ENCODE measurements around the gene ZNF549. TPM values are rescaled to one million over a fixed set of nuclear protein-coding genes. Genes with fewer than 3 reads are reported as not detected.

The ZNF549 gene
- total and polyA plus RNA-seq, 2 of the 13 experiments (the other 11 are each of a cell fraction or from before 2014, with no cell fraction given): 2.8 to 6.4 TPM

- TF ChIP-seq ZNF234 (CRISPR knock-in tag; conservative IDR thresholded peaks at IDR 0.05): no peak
- no peak for TF ChIP-seq FLYWCH1 (CRISPR knock-in tag; IDR thresholded peaks at IDR 0.05)
- TF ChIP-seq NR2F1 (CRISPR knock-in tag; IDR thresholded peaks at IDR 0.05): no peak
- peak; percentile 82; the same call in 1 of the 2 replicates for TF ChIP-seq ZBTB42 (CRISPR knock-in tag; IDR thresholded peaks at IDR 0.05)
- peak; percentile 59; the same call in 1 of the 2 replicates for TF ChIP-seq GFI1 (CRISPR knock-in tag; IDR thresholded peaks at IDR 0.05; ENCODE audit: borderline replicate concordance)
- peak; percentile 41; the same call in 1 of the 2 replicates for TF ChIP-seq ZBTB7A (CRISPR knock-in tag; IDR thresholded peaks at IDR 0.05)
- TF ChIP-seq ZNF883 (CRISPR knock-in tag; IDR thresholded peaks at IDR 0.05; ENCODE audit: not compliant biosample characterization): peak; percentile 85
- peak; percentile 89 for TF ChIP-seq SIX1 (CRISPR knock-in tag; IDR thresholded peaks at IDR 0.05; ENCODE audit: borderline replicate concordance)
- peak; percentile 60; the same call in 1 of the 2 replicates for TF ChIP-seq NCOA1 (CRISPR knock-in tag; IDR thresholded peaks at IDR 0.05)
- TF ChIP-seq, protein P1, sequence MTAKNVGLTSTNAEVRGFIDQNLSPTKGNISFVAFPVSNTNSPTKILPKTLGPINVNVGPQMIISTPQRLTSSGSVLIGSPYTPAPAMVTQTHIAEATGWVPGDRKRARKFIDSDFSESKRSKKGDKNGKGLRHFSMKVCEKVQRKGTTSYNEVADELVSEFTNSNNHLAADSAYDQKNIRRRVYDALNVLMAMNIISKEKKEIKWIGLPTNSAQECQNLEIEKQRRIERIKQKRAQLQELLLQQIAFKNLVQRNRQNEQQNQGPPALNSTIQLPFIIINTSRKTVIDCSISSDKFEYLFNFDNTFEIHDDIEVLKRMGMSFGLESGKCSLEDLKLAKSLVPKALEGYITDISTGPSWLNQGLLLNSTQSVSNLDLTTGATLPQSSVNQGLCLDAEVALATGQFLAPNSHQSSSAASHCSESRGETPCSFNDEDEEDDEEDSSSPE (CRISPR knock-in tag; IDR thresholded peaks at IDR 0.05): peak; percentile 57
- peak; percentile 96 for TF ChIP-seq CREM (IDR thresholded peaks at IDR 0.05)
- TF ChIP-seq CREM (CRISPR knock-in tag; IDR thresholded peaks at IDR 0.05): 0 out of 2 replicates have a peak, but pooled peaks have one; percentile 22
- TF ChIP-seq EEA1 (CRISPR knock-in tag; IDR thresholded peaks at IDR 0.05; ENCODE audit: borderline replicate concordance): 0 out of 2 replicates have a peak, but pooled peaks have one; percentile 23
- no peak for TF ChIP-seq ZNF773 (CRISPR knock-in tag; IDR thresholded peaks at IDR 0.05; ENCODE audit: borderline replicate concordance)
- no peak; the same call in 1 of the 2 replicates for TF ChIP-seq ZNF839 (CRISPR knock-in tag; IDR thresholded peaks at IDR 0.05; ENCODE audit: borderline replicate concordance)
- TF ChIP-seq MYC (CRISPR knock-in tag; IDR thresholded peaks at IDR 0.05; ENCODE audit: borderline replicate concordance): peak; percentile 77; the same call in 1 of the 2 replicates
- TF ChIP-seq ZBTB40 (IDR thresholded peaks at IDR 0.05): peak; percentile 95
- peak; percentile 46 for TF ChIP-seq ZBTB40 (CRISPR knock-in tag; IDR thresholded peaks at IDR 0.05)
- TF ChIP-seq KDM5A (IDR thresholded peaks at IDR 0.05; ENCODE audit: borderline replicate concordance, low read length): peak; percentile 56; the same call in 1 of the 2 replicates
- TF ChIP-seq IRF2 (CRISPR knock-in tag; IDR thresholded peaks at IDR 0.05): peak; percentile 97
These were observed at the start of gene ZNF549 (continued) for GRCh38 chr19:57527136-57527881.

Data from HepG2 (cell line).